Testis (tissue), 3 donors: ENCODE results near the gene LCN10. TPM values are rescaled to one million over a fixed set of nuclear protein-coding genes. Genes with fewer than 3 reads are reported as not detected.

Source experiments
- DNase-seq: peaks from one replicate; pipeline ENCODE4 v3.0.0-alpha.2; 2019
- H3K27ac ChIP-seq, 2 donors: fragments of 200-600 bp; sonication (generic); one replicate each; pipeline ENCODE4 v1.5.1; 2019
- H3K27me3 ChIP-seq: fragments of 200-600 bp; sonication (generic); one replicate; pipeline ENCODE4 v1.5.1; 2019
- H3K36me3 ChIP-seq: fragments of 200-600 bp; sonication (generic); one replicate; pipeline ENCODE4 v1.5.1; 2017; ENCODE audit warnings: low read depth; ENCODE audit errors: missing control alignments
- H3K4me1 ChIP-seq: fragments of 200-600 bp; sonication (generic); one replicate; pipeline ENCODE4 v1.5.1; 2019
- H3K4me3 ChIP-seq, 2 donors: fragments of 200-600 bp; sonication (generic); one replicate each; pipeline ENCODE4 v1.5.1; 2017 to 2019
- H3K9me3 ChIP-seq: fragments of 200-600 bp; sonication (generic); one replicate; pipeline ENCODE4 v1.5.1; 2017
- POLR2A ChIP-seq: fragments of 450-650 bp; IDR thresholded peaks from one replicate; pipeline ENCODE4 v1.6.1; 2017; ENCODE audit warnings: antibody characterized with exemption, mild to moderate bottlenecking, moderate library complexity
- WGBS, 2 donors: methylation state at CpG; one replicate each; pipeline ENCODE4 v1.1.5; 2018; 5-methylcytosine and 5-hydroxymethylcytosine counted together
- intact Hi-C: fragments of 100-400 bp; cut with DNase I; formaldehyde crosslinking; loops from one replicate; pipeline ENCODE4 v1.15.1; 2023; ENCODE audit warnings: low total_unique reads
- polyA plus RNA-seq: library from polyadenylated mRNA; stranded (reverse); fragments of 350-450 nt; fragmentation: Illumina TruSeq; extraction: RNeasy Lipid Tissue Mini Kit (QIAGEN cat#74804); gene quantifications from one replicate; pipeline ENCODE4 v1.2.3, GENCODE V29; 2014; ENCODE audit warnings: low read depth, low replicate concordance; ENCODE audit not compliant: insufficient read depth
- total RNA-seq, 2 donors: library from RNA; depleted of rRNA; stranded (reverse); fragments of >200 nt; gene quantifications; one replicate each; pipeline ENCODE4 v1.2.3, GENCODE V29; 2016
- TF ChIP-seq, protein P1 (sequence below), 3 experiments: fragments of 450-650 bp in 2 of 3; fragments of 200-600 bp in 1 of 3; sonication (generic) in 1 of 3; IDR thresholded peaks; one replicate each; pipeline ENCODE4 v1.5.1; 2016 to 2019; ENCODE audit warnings: antibody characterized with exemption in 3 of 3, mild to moderate bottlenecking in 2 of 3, moderate library complexity in 1 of 3

The LCN10 gene
- total and polyA plus RNA-seq, 3 donors from 2014 or later: 8.3 to 11.7 (median 8.7) TPM

DNA sequence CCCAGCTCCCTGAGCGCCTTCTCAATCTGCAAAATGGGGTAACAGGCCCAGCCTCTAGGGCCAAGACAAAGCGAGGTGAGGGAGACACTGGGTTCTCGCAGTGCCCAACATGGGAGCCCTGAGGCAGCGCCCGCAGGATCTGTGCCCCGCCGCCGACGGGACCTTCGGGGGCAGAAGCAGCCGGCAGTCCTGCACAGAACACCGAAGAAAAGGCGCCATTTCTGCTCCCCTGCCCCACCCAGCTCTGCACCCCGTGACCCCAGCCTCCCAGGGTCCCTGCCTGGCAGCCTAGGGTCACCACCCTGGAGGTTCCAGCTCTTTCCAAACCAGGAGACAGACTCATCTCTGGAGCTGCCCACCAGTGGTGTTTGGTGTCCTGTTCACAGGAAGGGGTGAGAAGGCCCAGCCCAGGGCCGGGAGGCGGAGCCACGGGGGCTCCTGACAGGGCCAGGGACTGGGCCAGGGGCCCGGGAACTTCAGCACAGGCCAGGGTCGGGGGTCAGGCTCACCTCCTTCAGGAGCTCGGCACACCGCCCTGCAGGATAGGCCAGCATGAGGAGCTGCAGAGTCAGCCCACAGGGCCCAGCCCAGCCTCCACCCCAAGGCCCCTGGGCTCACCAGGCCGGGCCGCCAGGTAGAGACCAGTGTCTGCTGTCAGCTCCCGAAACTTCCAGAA lies 12.0 kb upstream of the LCN10 start:
- no peak for DNase-seq
- H3K36me3 ChIP-seq: no peaks in the 10 kb centered on the region
- no peaks in the 10 kb centered on the region for H3K27me3 ChIP-seq
- H3K27ac ChIP-seq: no peak overlapping the region
- H3K4me1 ChIP-seq: peaks cover 5% of the 10 kb centered on the region
- WGBS, 2 donors: 82 to 88% methylated on average over 4 to 24 of the region's 24 CpGs
- TF ChIP-seq POLR2A: no peak
- TF ChIP-seq, protein P1, sequence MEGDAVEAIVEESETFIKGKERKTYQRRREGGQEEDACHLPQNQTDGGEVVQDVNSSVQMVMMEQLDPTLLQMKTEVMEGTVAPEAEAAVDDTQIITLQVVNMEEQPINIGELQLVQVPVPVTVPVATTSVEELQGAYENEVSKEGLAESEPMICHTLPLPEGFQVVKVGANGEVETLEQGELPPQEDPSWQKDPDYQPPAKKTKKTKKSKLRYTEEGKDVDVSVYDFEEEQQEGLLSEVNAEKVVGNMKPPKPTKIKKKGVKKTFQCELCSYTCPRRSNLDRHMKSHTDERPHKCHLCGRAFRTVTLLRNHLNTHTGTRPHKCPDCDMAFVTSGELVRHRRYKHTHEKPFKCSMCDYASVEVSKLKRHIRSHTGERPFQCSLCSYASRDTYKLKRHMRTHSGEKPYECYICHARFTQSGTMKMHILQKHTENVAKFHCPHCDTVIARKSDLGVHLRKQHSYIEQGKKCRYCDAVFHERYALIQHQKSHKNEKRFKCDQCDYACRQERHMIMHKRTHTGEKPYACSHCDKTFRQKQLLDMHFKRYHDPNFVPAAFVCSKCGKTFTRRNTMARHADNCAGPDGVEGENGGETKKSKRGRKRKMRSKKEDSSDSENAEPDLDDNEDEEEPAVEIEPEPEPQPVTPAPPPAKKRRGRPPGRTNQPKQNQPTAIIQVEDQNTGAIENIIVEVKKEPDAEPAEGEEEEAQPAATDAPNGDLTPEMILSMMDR (IDR thresholded peaks at IDR 0.05): no peak
- H3K9me3 ChIP-seq: no peaks in the 10 kb centered on the region
- H3K4me3 ChIP-seq: no peak overlapping the region
- intact Hi-C loops: no loop called here

DNA sequence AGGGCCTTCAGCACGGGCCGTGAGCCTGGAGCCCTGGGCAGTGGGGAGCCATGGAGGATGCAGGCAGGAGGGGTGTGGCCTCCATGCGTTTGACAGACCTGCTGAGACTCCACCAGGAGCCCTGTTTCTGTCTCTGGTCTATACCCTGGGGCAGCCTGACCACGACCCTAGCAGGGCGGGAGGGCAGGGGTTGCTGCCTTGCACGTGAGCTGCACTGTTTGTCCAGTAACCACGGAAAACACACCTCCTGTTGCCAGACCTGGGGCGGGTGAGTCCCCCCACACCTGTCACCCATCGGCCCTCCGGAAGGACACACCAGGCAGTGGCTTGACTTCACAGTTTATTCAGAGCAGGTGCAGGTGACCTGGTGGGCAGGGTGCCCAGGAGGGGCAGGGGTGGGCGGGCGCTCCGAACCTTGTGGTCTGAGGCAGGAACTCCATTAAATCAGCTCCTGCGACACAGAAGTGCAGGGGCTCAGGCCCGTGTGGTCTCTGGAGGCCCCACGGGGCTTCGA lies 11.4 kb upstream of the LCN10 start:
- Histone ChIP-seq H3K9me3 (no peaks in the 10 kb centered on the region), H3K4me1 (peaks cover 12% of the 10 kb centered on the region), H3K4me3 (no peak overlapping the region), H3K27ac (no peak overlapping the region), H3K27me3 (no peaks in the 10 kb centered on the region), H3K36me3 (no peaks in the 10 kb centered on the region)
- DNase-seq: no peak
- 90 to 93% methylated on average over 3 to 15 of the region's 17 CpGs for WGBS, 2 donors
- intact Hi-C loops: no loop called here
- no peak for TF ChIP-seq POLR2A
- TF ChIP-seq, protein P1 (IDR thresholded peaks at IDR 0.05): no peak

DNA sequence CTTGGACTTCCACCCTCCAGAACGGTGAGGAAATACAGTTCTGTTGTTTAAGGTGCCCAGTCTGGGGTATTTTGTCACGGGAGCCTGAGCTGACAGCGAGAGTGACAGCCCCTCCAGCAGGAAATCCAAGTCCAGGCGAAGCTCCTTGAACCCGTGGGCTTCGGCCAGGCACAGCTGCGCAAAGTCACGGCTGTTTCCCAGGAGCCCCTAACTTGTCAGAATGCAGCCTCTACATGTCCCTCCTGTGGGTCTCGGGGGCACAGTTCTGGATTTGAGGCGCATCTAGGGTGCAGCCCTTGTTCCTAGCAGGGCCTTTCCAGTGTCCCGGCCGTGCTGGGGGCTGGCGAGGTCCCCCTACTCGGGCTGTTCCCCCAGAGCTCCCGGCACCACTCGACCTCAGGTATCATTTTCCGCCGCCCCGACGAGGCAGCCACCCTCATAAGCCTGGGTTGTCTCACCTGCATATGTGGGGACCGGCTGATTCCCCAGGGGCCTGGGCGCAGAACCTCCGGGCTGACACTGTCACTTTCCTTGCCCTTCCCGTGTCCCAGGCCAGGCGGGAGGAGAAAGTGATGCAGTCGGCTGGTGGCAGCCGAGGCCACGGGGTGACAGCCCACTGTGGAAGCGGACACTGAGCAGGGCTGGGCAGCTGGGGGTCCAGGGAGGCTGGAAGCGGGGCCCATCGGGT lies 10.8 kb upstream of the LCN10 start:
- no peak overlapping the region for H3K27ac ChIP-seq
- no peaks in the 10 kb centered on the region for H3K9me3 ChIP-seq
- no peak for DNase-seq
- H3K27me3 ChIP-seq: no peaks in the 10 kb centered on the region
- H3K4me1 ChIP-seq: peaks cover 18% of the 10 kb centered on the region
- WGBS, 2 donors: 91 to 93% methylated on average over 27 to 31 of the region's 31 CpGs
- H3K4me3 ChIP-seq: no peak overlapping the region
- no peaks in the 10 kb centered on the region for H3K36me3 ChIP-seq
- TF ChIP-seq, protein P1 (IDR thresholded peaks at IDR 0.05): no peak
- no peak for TF ChIP-seq POLR2A
- intact Hi-C loops: no loop called here

DNA sequence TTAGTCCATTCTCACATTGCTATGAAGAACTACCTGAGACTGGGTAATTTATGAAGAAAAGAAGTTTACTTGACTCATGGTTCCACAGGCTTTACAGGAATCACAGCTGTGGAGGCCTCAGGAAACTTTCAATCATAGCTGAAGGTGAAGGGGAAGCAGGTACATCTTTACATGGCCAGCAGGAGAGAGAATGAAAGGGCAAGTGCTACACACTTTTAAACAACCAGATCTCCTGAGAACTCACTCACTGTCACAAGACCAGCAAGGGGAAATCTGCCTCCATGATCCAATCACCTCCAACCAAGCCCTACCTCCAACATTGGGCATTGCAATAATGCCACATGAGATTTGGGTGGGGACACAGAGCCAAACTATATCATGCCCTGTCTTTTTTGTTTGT lies 9.1 kb upstream of the LCN10 start:
- DNase-seq: no peak
- Histone ChIP-seq H3K4me1 (peaks cover 28% of the 10 kb centered on the region), H3K27ac (no peak overlapping the region), H3K36me3 (no peaks in the 10 kb centered on the region), H3K27me3 (no peaks in the 10 kb centered on the region), H3K4me3 (no peak overlapping the region), H3K9me3 (no peaks in the 10 kb centered on the region)
- intact Hi-C loops: no loop called here
- no peak for TF ChIP-seq POLR2A
- TF ChIP-seq, protein P1 (IDR thresholded peaks at IDR 0.05): no peak
